Kidney (tissue), 14 donors: Measurements from ENCODE around the gene TTC28. TPM values are rescaled to one million over a fixed set of nuclear protein-coding genes. Genes with fewer than 3 reads are reported as not detected.

Source experiments
- DNase-seq, 5 donors: peaks; one replicate each; pipeline ENCODE4 v3.0.0-alpha.2; 2013 to 2020
- FAIRE-seq: peaks from 2 replicates; lab custom pipeline; 2012; peaks lifted over from hg19 to GRCh38; lab: Jason Lieb, UNC
- H3K27ac ChIP-seq, 2 donors: one replicate each; pipeline ENCODE4 v1.7.0; 2013; ENCODE audit warnings: low read depth in 2 of 2, low read length in 2 of 2, inconsistent platforms in 1 of 2
- H3K27me3 ChIP-seq: one replicate; pipeline ENCODE4 v1.7.1; 2013; ENCODE audit warnings: low read length, inconsistent platforms; ENCODE audit not compliant: control insufficient read depth, insufficient read depth
- H3K36me3 ChIP-seq, 3 donors: one replicate each; pipeline versions ENCODE4 v1.7.0 to v1.7.1; 2013; ENCODE audit warnings: low read length in 3 of 3, control low read depth in 1 of 3, inconsistent platforms in 1 of 3; ENCODE audit not compliant: insufficient read depth in 3 of 3, control insufficient read depth in 2 of 3
- H3K4me1 ChIP-seq, 3 donors: one replicate each; pipeline versions ENCODE4 v1.7.0 to v1.7.1; 2013; ENCODE audit warnings: low read length in 3 of 3, inconsistent platforms in 1 of 3, low read depth in 1 of 3; ENCODE audit not compliant: control insufficient read depth in 2 of 3, insufficient read depth in 2 of 3
- H3K4me3 ChIP-seq, 3 donors: one replicate each; pipeline versions ENCODE4 v1.7.0 to v1.8.1; 2013; ENCODE audit warnings: low read length in 3 of 3, control low read depth in 1 of 3, inconsistent platforms in 1 of 3
- H3K9ac ChIP-seq, 3 donors: one replicate each; pipeline versions ENCODE4 v1.7.0 to v1.7.1; 2013; ENCODE audit warnings: low read length in 3 of 3, control low read depth in 1 of 3, inconsistent platforms in 1 of 3
- H3K9me3 ChIP-seq, 3 donors: one replicate each; pipeline versions ENCODE4 v1.7.0 to v1.7.1; 2013; ENCODE audit warnings: low read length in 3 of 3, control low read depth in 1 of 3, inconsistent platforms in 1 of 3; ENCODE audit not compliant: control insufficient read depth in 2 of 3, insufficient read depth in 1 of 3
- intact Hi-C: fragments of 100-400 bp; cut with DNase I; formaldehyde crosslinking; loops from one replicate; pipeline ENCODE4 v1.11.1; 2022
- polyA plus RNA-seq: library from polyadenylated mRNA; stranded (reverse); fragments of 350-450 nt; fragmentation: Illumina TruSeq; extraction: RNeasy Lipid Tissue Mini Kit (QIAGEN cat#74804); gene quantifications from one replicate; pipeline ENCODE4 v1.2.3, GENCODE V29; 2014; ENCODE audit warnings: low read depth, low replicate concordance; ENCODE audit not compliant: insufficient read depth
- total RNA-seq: library from RNA; stranded (reverse); fragmentation: NEBNext Ultra II Directional; extraction: Animal tissue kit (Norgen Biotek cat#: 25700); gene quantifications from one replicate; pipeline ENCODE4 v1.2.1, GENCODE V29; 2021
- TF ChIP-seq, protein P1 (sequence below): IDR thresholded peaks from 3 replicates; pipeline ENCODE4 v1.5.1; 2012; ENCODE audit warnings: mild to moderate bottlenecking, moderate library complexity, borderline replicate concordance; ENCODE audit not compliant: insufficient read depth; ENCODE audit errors: extremely low read depth
- donor health status: control.
- donor health status: control.
- donor health status: control.
- donor health status: control.
- donor health status: control.
- donor health status: DM: yes; HTN: yes; CAD: no.
- donor health status: Normal renal cell carcinoma (clear cell type).

TTC28 gene
- total and polyA plus RNA-seq, 2 donors from 2014 or later = 3.5 to 40.2 TPM

DNA sequence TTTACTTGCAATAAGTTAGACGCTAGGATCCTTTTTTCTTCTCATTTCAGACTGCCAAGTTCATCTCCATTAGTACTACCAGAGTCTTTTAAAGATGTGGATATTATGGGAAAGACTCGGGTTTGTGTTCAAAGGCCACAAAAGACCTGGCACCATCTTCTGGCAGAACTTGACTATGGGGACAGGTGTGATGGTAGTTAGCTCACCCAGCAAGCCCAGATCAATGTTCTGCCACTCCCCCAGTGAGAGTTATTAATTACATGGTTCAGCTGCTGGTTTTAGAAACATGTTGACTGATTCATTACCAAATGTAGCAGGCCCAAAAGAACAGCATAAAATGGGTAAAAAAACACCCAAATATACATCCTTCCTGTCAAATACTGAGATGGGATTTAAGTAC, 427.1 kb downstream of the TTC28 start:
- DNase-seq = no peak
- H3K4me1 ChIP-seq = no peaks in the 10 kb centered on the region

DNA sequence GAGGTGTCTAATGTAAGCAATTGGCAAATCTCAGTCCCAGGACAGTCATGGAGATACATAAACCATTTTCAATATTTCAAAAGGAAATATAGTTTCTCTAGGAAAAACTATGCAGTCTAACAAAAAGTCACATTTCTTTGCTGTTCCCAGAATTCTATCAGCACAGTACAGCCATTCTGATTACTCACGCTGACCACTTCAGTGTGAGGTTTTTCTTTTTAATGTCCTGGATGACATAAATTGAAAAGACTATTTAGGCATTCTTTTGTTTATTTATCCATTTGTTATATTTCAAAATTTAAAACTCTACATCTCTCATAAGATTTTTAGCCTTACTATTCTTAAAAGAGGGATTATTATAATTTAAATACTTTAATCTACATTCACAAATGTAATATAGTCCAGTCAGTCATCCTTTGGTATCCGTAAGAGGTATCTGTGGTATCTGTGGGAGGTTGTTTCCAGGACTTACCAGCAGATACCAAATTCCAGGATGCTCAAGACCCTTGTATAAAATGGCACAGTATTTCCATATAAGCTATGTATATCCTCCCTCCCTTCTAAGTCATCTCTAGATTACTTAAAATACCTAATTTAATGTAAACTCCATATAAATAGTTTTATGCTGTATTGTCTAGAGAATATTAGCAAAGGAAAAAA, 429.5 kb downstream of the TTC28 start:
- TF ChIP-seq, protein P1, sequence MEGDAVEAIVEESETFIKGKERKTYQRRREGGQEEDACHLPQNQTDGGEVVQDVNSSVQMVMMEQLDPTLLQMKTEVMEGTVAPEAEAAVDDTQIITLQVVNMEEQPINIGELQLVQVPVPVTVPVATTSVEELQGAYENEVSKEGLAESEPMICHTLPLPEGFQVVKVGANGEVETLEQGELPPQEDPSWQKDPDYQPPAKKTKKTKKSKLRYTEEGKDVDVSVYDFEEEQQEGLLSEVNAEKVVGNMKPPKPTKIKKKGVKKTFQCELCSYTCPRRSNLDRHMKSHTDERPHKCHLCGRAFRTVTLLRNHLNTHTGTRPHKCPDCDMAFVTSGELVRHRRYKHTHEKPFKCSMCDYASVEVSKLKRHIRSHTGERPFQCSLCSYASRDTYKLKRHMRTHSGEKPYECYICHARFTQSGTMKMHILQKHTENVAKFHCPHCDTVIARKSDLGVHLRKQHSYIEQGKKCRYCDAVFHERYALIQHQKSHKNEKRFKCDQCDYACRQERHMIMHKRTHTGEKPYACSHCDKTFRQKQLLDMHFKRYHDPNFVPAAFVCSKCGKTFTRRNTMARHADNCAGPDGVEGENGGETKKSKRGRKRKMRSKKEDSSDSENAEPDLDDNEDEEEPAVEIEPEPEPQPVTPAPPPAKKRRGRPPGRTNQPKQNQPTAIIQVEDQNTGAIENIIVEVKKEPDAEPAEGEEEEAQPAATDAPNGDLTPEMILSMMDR = no peak
- H3K27ac ChIP-seq = no peak overlapping the region
- no peaks in the 10 kb centered on the region for H3K36me3 ChIP-seq
- DNase-seq = no peak
- no peak overlapping the region for H3K9ac ChIP-seq
- H3K4me3 ChIP-seq = no peak overlapping the region
- intact Hi-C loops = no loop called here
- no peaks in the 10 kb centered on the region for H3K27me3 ChIP-seq
- no peaks in the 10 kb centered on the region for H3K9me3 ChIP-seq
- peaks cover 0 to 2% (median 0%) of the 10 kb centered on the region in 3 donors for H3K4me1 ChIP-seq
- no peak for FAIRE-seq

More for the DNA sequence above, 427.1 kb downstream of the TTC28 start:
- no peak for FAIRE-seq
- TF ChIP-seq, protein P1 = no peak
- no peaks in the 10 kb centered on the region for H3K9me3 ChIP-seq
- H3K27ac ChIP-seq = no peak overlapping the region
- intact Hi-C loops = no loop called here
- no peak overlapping the region for H3K4me3 ChIP-seq
- H3K27me3 ChIP-seq = no peaks in the 10 kb centered on the region
- no peak overlapping the region for H3K9ac ChIP-seq
- no peaks in the 10 kb centered on the region for H3K36me3 ChIP-seq

DNA sequence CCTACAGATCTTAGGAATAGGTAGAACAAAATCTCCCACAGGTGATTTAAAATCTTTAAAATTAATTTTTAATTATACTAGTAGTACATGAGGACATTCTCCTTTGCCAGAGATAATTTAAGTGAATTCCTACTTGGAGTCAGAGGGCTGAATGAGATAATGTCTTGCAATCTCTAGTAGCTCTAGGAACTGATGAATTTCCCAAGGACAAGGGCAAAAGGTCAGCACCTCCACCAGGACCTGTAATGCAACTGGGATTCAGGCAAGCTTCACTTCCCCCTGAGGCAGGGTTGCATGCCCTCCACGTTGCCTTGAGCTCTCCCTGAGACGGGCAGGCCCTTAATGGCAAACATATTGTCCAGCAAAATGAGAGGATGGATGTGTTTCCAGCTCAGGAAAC, 430.2 kb downstream of the TTC28 start:
- FAIRE-seq = no peak
- peak in 1 of 5 donors; percentile 40 for DNase-seq
- no peaks in the 10 kb centered on the region for H3K27me3 ChIP-seq
- intact Hi-C loops = no loop called here
- no peaks in the 10 kb centered on the region for H3K9me3 ChIP-seq
- H3K4me1 ChIP-seq = peaks cover 0 to 9% (median 0%) of the 10 kb centered on the region in 3 donors
- no peak overlapping the region for H3K4me3 ChIP-seq
- TF ChIP-seq, protein P1 = no peak
- no peak overlapping the region for H3K27ac ChIP-seq
- H3K9ac ChIP-seq = no peak overlapping the region
- H3K36me3 ChIP-seq = no peaks in the 10 kb centered on the region
